Upper lobe of left lung (tissue), 4 donors: Measurements from ENCODE around the gene TMEM100.

Experiments
- EP300 ChIP-seq, 4 donors: sonication (generic); formaldehyde crosslinking; IDR thresholded peaks; one replicate each; pipeline ENCODE4 v1.5.1; 2017; ENCODE audit warnings: antibody characterized with exemption in 4 of 4, control low read depth in 2 of 4
- POLR2A ChIP-seq, 4 donors: fragments of 450-650 bp; IDR thresholded peaks; one replicate each; pipeline ENCODE4 v1.5.1; 2016 to 2017; ENCODE audit warnings: antibody characterized with exemption in 4 of 4, mild to moderate bottlenecking in 2 of 4
- TF ChIP-seq, protein P1 (sequence below), 6 experiments: fragments of 450-650 bp in 4 of 6; fragments of 200-600 bp in 2 of 6; sonication (generic) in 2 of 6; IDR thresholded peaks; one replicate each; pipeline ENCODE4 v1.5.1; 2016 to 2019; ENCODE audit warnings: antibody characterized with exemption in 6 of 6

DNA sequence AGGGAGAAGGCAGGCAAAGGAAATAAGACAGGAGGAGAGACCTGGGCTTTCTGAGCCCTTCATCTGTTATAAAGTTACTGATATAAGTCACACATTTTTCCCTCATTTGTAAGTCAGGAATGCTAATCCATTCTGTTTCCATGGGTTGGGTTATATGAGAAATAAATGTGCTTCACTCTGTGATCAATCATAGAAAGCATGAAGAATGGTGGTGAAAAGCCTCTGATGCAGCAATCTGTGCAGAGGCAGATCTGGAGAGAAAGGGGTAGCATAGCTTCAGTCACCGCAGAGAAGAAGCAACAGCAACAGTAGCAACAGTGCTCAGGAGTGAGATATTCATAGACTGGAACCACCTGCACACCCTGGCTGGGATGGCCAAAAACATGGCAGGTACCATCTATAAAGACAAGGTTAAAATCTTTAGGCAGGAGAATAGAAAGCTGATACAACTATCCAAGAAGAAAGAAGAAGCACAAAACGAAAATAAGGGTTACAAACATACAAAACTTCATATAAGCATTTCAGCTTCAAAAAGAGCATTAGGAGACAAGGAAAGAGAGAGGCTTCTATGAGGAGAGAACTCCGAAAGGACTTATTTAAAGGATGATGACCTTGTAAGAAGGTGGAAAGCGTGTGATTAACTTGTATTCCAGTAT lies 41.9 kb downstream of the TMEM100 start:
- no peak for TF ChIP-seq POLR2A (IDR thresholded peaks at IDR 0.05)
- TF ChIP-seq, protein P1, sequence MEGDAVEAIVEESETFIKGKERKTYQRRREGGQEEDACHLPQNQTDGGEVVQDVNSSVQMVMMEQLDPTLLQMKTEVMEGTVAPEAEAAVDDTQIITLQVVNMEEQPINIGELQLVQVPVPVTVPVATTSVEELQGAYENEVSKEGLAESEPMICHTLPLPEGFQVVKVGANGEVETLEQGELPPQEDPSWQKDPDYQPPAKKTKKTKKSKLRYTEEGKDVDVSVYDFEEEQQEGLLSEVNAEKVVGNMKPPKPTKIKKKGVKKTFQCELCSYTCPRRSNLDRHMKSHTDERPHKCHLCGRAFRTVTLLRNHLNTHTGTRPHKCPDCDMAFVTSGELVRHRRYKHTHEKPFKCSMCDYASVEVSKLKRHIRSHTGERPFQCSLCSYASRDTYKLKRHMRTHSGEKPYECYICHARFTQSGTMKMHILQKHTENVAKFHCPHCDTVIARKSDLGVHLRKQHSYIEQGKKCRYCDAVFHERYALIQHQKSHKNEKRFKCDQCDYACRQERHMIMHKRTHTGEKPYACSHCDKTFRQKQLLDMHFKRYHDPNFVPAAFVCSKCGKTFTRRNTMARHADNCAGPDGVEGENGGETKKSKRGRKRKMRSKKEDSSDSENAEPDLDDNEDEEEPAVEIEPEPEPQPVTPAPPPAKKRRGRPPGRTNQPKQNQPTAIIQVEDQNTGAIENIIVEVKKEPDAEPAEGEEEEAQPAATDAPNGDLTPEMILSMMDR (IDR thresholded peaks at IDR 0.05): no peak
- no peak for TF ChIP-seq EP300 (IDR thresholded peaks at IDR 0.05)
